H1 (cell line): ENCODE data around the gene FAU. TPM values are rescaled to one million over a fixed set of nuclear protein-coding genes. Genes with fewer than 3 reads are reported as not detected.

ENCODE experiments used
- CTCF ChIA-PET: fragments of 300-600 bp; sonication (Branson Sonifier 250); formaldehyde crosslinking; loops from one replicate; lab custom pipeline; 2021; ENCODE audit not compliant: partially characterized antibody; lab: Charles Lee
- POLR2A ChIA-PET: fragments of 300-600 bp; sonication (Branson Sonifier 250); formaldehyde crosslinking; loops from one replicate; lab custom pipeline; 2021; ENCODE audit warnings: inconsistent platforms; ENCODE audit not compliant: partially characterized antibody; lab: Charles Lee
- DNase-seq, 2 experiments: peaks; one replicate each; pipeline versions ENCODE4 v3.0.0 to v3.0.0-alpha.2; 2010 to 2022; ENCODE audit warnings: low spot score in 2 of 2, low read depth in 1 of 2, mixed read lengths in 1 of 2
- FAIRE-seq: peaks from 2 replicates; lab custom pipeline; 2011; peaks lifted over from hg19 to GRCh38; lab: Jason Lieb, UNC
- H2AFZ ChIP-seq: 2 replicates; pipeline ENCODE4 v1.8.1; 2012; ENCODE audit warnings: low read length, inconsistent platforms
- H2AK5ac ChIP-seq: 2 replicates; pipeline ENCODE4 v1.6.1; 2013; ENCODE audit warnings: low read depth, low read length
- H2BK120ac ChIP-seq: replicated peaks from 2 replicates; pipeline ENCODE3; 2013; ENCODE audit warnings: low read depth, low read length, inconsistent platforms
- H2BK12ac ChIP-seq: 2 replicates; pipeline ENCODE4 v1.6.1; 2013; ENCODE audit warnings: low read depth, low read length
- H2BK15ac ChIP-seq: 2 replicates; pipeline ENCODE4 v1.6.1; 2013; ENCODE audit warnings: low read length
- H2BK20ac ChIP-seq: 2 replicates; pipeline ENCODE4 v1.6.1; 2013; ENCODE audit warnings: low read length
- H2BK5ac ChIP-seq: 2 replicates; pipeline ENCODE4 v1.6.1; 2013; ENCODE audit warnings: low read depth, low read length
- H3K14ac ChIP-seq: 2 replicates; pipeline ENCODE4 v1.6.1; 2013; ENCODE audit warnings: inconsistent platforms; ENCODE audit not compliant: insufficient read length
- H3K18ac ChIP-seq: 2 replicates; pipeline ENCODE4 v1.6.1; 2013; ENCODE audit warnings: low read length; ENCODE audit errors: extremely low read depth
- H3K23ac ChIP-seq: 2 replicates; pipeline ENCODE4 v1.6.1; 2013; ENCODE audit warnings: inconsistent platforms; ENCODE audit not compliant: insufficient read length
- H3K23me2 ChIP-seq: 2 replicates; pipeline ENCODE4 v1.6.1; 2013; ENCODE audit warnings: low read depth, low read length
- H3K27ac ChIP-seq: 2 replicates; pipeline ENCODE4 v1.6.1; 2011; ENCODE audit warnings: low read depth, low read length, inconsistent platforms
- H3K27me3 ChIP-seq, 4 experiments: replicated peaks in 1 of 4; 1 replicate in 1 of 4; 2 replicates in 3 of 4; pipeline versions ENCODE4 v1.6.1 to v1.8.1; 2011 to 2013; ENCODE audit warnings: low read length in 3 of 4, mild to moderate bottlenecking in 3 of 4, inconsistent platforms in 2 of 4, mixed read lengths in 2 of 4, moderate library complexity in 1 of 4; ENCODE audit not compliant: control insufficient read depth in 3 of 4, insufficient read depth in 3 of 4; ENCODE audit errors: extremely low read depth in 1 of 4
- H3K36me3 ChIP-seq, 4 experiments: 2 replicates each; pipeline versions ENCODE4 v1.6.1 to v1.8.1; 2011 to 2013; ENCODE audit warnings: mild to moderate bottlenecking in 4 of 4, low read length in 3 of 4, moderate library complexity in 2 of 4, control low read depth in 1 of 4, inconsistent platforms in 1 of 4; ENCODE audit not compliant: insufficient read depth in 4 of 4, control insufficient read depth in 2 of 4
- H3K4ac ChIP-seq: replicated peaks from 2 replicates; pipeline ENCODE3; 2013; ENCODE audit warnings: low read length, low read depth, mixed read lengths, inconsistent platforms; ENCODE audit not compliant: insufficient read length
- H3K4me1 ChIP-seq, 4 experiments: replicated peaks in 1 of 4; 1 replicate in 1 of 4; 2 replicates in 3 of 4; pipeline versions ENCODE4 v1.6.1 to v1.8.1; 2011 to 2013; ENCODE audit warnings: low read length in 3 of 4, inconsistent platforms in 2 of 4, mixed read lengths in 1 of 4; ENCODE audit not compliant: insufficient read depth in 4 of 4, control insufficient read depth in 3 of 4
- H3K4me2 ChIP-seq, 2 experiments: 2 replicates each; pipeline versions ENCODE4 v1.6.1 to v1.8.1; 2011 to 2013; ENCODE audit warnings: low read depth in 2 of 2, low read length in 2 of 2, control low read depth in 1 of 2, inconsistent platforms in 1 of 2, mild to moderate bottlenecking in 1 of 2; ENCODE audit not compliant: insufficient read depth in 1 of 2
- H3K4me3 ChIP-seq, 4 experiments: fragments of 200-600, 300-600 bp in 1 of 4; sonication (generic), shearing (Covaris generic), sonication (Bioruptor Twin) in 1 of 4; 2 replicates each; pipeline versions ENCODE4 v1.5.1 to v1.8.1; 2011 to 2016; ENCODE audit warnings: low read length in 4 of 4, low read depth in 3 of 4, control low read depth in 2 of 4, inconsistent platforms in 2 of 4, mild to moderate bottlenecking in 2 of 4, mixed read lengths in 1 of 4, moderate library complexity in 1 of 4; ENCODE audit not compliant: insufficient read depth in 2 of 4; ENCODE audit errors: extremely low read depth in 1 of 4
- H3K56ac ChIP-seq: replicated peaks from 2 replicates; pipeline ENCODE3; 2013; ENCODE audit warnings: low read depth, mild to moderate bottlenecking, mixed read lengths, low read length, inconsistent platforms; ENCODE audit not compliant: insufficient read length
- H3K79me1 ChIP-seq: 2 replicates; pipeline ENCODE4 v1.6.1; 2013; ENCODE audit warnings: low read depth, low read length, control low read depth
- H3K79me2 ChIP-seq, 2 experiments: 2 replicates each; pipeline versions ENCODE4 v1.6.1 to v1.8.1; 2012 to 2013; ENCODE audit warnings: low read length in 2 of 2, mild to moderate bottlenecking in 2 of 2, inconsistent platforms in 1 of 2; ENCODE audit not compliant: insufficient read depth in 2 of 2, control insufficient read depth in 1 of 2
- H3K9ac ChIP-seq, 4 experiments: replicated peaks in 1 of 4; 1 replicate in 1 of 4; 2 replicates in 3 of 4; pipeline versions ENCODE4 v1.6.1 to v1.8.1; 2011 to 2013; ENCODE audit warnings: low read depth in 3 of 4, low read length in 3 of 4, control low read depth in 2 of 4, mild to moderate bottlenecking in 2 of 4, moderate library complexity in 2 of 4, inconsistent platforms in 1 of 4; ENCODE audit errors: extremely low read depth in 1 of 4
- H3K9me3 ChIP-seq, 2 experiments: 2 replicates each; pipeline versions ENCODE4 v1.6.1 to v1.8.1; 2012 to 2013; ENCODE audit warnings: mild to moderate bottlenecking in 2 of 2, moderate library complexity in 2 of 2, control low read depth in 1 of 2, inconsistent platforms in 1 of 2, low read depth in 1 of 2, low read length in 1 of 2, mixed read lengths in 1 of 2; ENCODE audit not compliant: insufficient read depth in 2 of 2
- H4K20me1 ChIP-seq, 2 experiments: replicated peaks in 1 of 2; 2 replicates each; pipeline versions ENCODE3 to v1.8.1; 2011 to 2013; ENCODE audit warnings: inconsistent platforms in 2 of 2, low read length in 2 of 2, mild to moderate bottlenecking in 1 of 2; ENCODE audit not compliant: insufficient read depth in 2 of 2, control insufficient read depth in 1 of 2
- H4K5ac ChIP-seq: 2 replicates; pipeline ENCODE4 v1.6.1; 2013; ENCODE audit warnings: low read length, low read depth, mixed read lengths, inconsistent platforms; ENCODE audit not compliant: insufficient read length
- H4K8ac ChIP-seq: 2 replicates; pipeline ENCODE4 v1.8.0; 2013; ENCODE audit warnings: mild to moderate bottlenecking, moderate library complexity, low read length, inconsistent platforms; ENCODE audit not compliant: insufficient read depth; ENCODE audit errors: extremely low read depth
- H4K91ac ChIP-seq: replicated peaks from 2 replicates; pipeline ENCODE3; 2013; ENCODE audit warnings: low read length, mixed read lengths, inconsistent platforms; ENCODE audit not compliant: insufficient read length
- ASH2L ChIP-seq: fragments of 200-600, 300-600 bp; sonication (generic); IDR thresholded peaks from one replicate; pipeline ENCODE4 v1.7.1; 2017; ENCODE audit warnings: low read length
- ATF2 ChIP-seq: IDR thresholded peaks from 2 replicates; pipeline ENCODE4 v1.6.1; 2012; ENCODE audit warnings: low read length, inconsistent platforms
- CEBPB ChIP-seq: IDR thresholded peaks from 2 replicates; pipeline ENCODE4 v1.6.1; 2012; ENCODE audit warnings: low read depth, low read length
- EZH2 ChIP-seq: fragments of 200-600 bp; sonication (generic); IDR thresholded peaks from 2 replicates; pipeline ENCODE4 v1.7.1; 2012; ENCODE audit warnings: low read depth, mild to moderate bottlenecking, moderate library complexity, low read length, inconsistent platforms; ENCODE audit not compliant: severe bottlenecking
- KDM5A ChIP-seq: fragments of 200-600 bp; IDR thresholded peaks from 2 replicates; pipeline ENCODE4 v1.7.1; 2012; ENCODE audit warnings: mild to moderate bottlenecking, low read length, inconsistent platforms, mixed read lengths
- POU5F1 ChIP-seq: IDR thresholded peaks from 2 replicates; pipeline ENCODE4 v1.6.1; 2011; ENCODE audit warnings: low read depth, mild to moderate bottlenecking, low read length, moderate library complexity
- SRF ChIP-seq: IDR thresholded peaks from 2 replicates; pipeline ENCODE4 v1.6.1; 2011; ENCODE audit warnings: mild to moderate bottlenecking, low read depth, low read length, moderate library complexity
- WGBS, 2 experiments: shearing (Covaris generic) in 1 of 2; methylation state at CpG; one replicate each; pipeline versions ENCODE4 v1.1.6 to v1.1.7; 2013 to 2015; ENCODE audit warnings: low lambda C conversion rate in 2 of 2, mixed read lengths in 2 of 2, inconsistent platforms in 1 of 2, low coverage in 1 of 2, missing lambda C conversion rate in 1 of 2; ENCODE audit not compliant: insufficient replicate concordance in 2 of 2, insufficient coverage in 1 of 2, insufficient read length in 1 of 2; ENCODE audit errors: extremely low coverage in 1 of 2, missing lambda C conversion rate in 1 of 2; 5-methylcytosine and 5-hydroxymethylcytosine counted together
- polyA plus RNA-seq, 7 experiments: library from polyadenylated mRNA; depleted of rRNA in 3 of 7; stranded (reverse) in 5 of 7; unstranded in 2 of 7; fragments of >200 nt in 5 of 7; fragments of 200-250 nt in 2 of 7; gene quantifications; 1 replicate in 5 of 7; 2 replicates in 1 of 7; 4 replicates in 1 of 7; pipeline versions ENCODE4 v1.2.1 to v1.2.3, GENCODE V29; 2011 to 2013; ENCODE audit warnings: missing spikeins in 2 of 7, mixed read lengths in 2 of 7
- total RNA-seq: library from RNA; stranded (reverse); fragmentation: NEBNext Ultra II Directional; extraction: Animal tissue kit (Norgen Biotek cat#: 25700); gene quantifications from 2 replicates; pipeline ENCODE4 v1.2.1, GENCODE V29; 2021

Gene FAU
- total and polyA plus RNA-seq, 2 of the 8 experiments (the other 6 are each of a cell fraction or from before 2014, with no cell fraction given): 826 to 896 TPM

GRCh38 chr11:65169164-65169641 lies 47.3 kb upstream of the FAU start:
- Histone ChIP-seq H2BK120ac (no peak overlapping the region), H3K79me2 (no peaks in the 10 kb centered on the region)
- FAIRE-seq: no peak

More at GRCh38 chr11:65169164-65169641, 47.3 kb upstream of the FAU start:
- Histone ChIP-seq H3K79me1 (no peaks in the 10 kb centered on the region), H2BK15ac (peak overlapping the region; percentile 81; the same call in 1 of the 2 replicates), H3K4me1 (peaks cover 0 to 6% (median 1%) of the 10 kb centered on the region in 4 experiments; a peak in 2 of 7 replicates), H4K8ac (no peak overlapping the region), H3K36me3 (no peaks in the 10 kb centered on the region), H3K23ac (no peak overlapping the region), H3K14ac (no peak overlapping the region), H2AFZ (peak overlapping the region; percentile 72; the same call in 1 of the 2 replicates), H3K4ac (no peak overlapping the region), H2BK20ac (no peak overlapping the region), H4K20me1 (no peaks in the 10 kb centered on the region), H3K9ac (no peak overlapping the region; a peak in 1 of 7 replicates), H2BK12ac (peak overlapping the region; percentile 18; the same call in 1 of the 2 replicates), H4K91ac (no peak overlapping the region), H3K27ac (no peak overlapping the region), H3K9me3 (no peaks in the 10 kb centered on the region), H2AK5ac (no peak overlapping the region), H4K5ac (no peak overlapping the region), H3K18ac (no peak overlapping the region), H3K4me3 (no peak overlapping the region), H3K56ac (no peak overlapping the region), H3K4me2 (no peak overlapping the region), H3K23me2 (no peaks in the 10 kb centered on the region; the same call in 1 of the 2 replicates), H2BK5ac (no peak overlapping the region), H3K27me3 (no peaks in the 10 kb centered on the region)
- 86% methylated on average over 11 of the region's 11 CpGs; no CpG with 5 or more reads in 1 of the 2 experiments for WGBS, 2 experiments
- ChIA-PET CTCF (interaction anchor here (1.1 to 1.5 kb wide), 4 partner anchors 11 to 147 kb away, joined by 3 read pairs; no protein-coding TSS in a partner anchor), POLR2A (interaction anchor here (0.6 to 2.1 kb wide), 7 partner anchors 12 to 431 kb away, joined by 3 to 24 read pairs (median 4); partner anchors contain the start of genes CAPN1, FAU, MRPL49 and SYVN1)
- TF ChIP-seq EZH2: no peak
- no peak for TF ChIP-seq KDM5A
- TF ChIP-seq ATF2: no peak
- no peak for TF ChIP-seq POU5F1
- no peak for TF ChIP-seq CEBPB
- TF ChIP-seq SRF: no peak
- no peak for TF ChIP-seq ASH2L
- no peak for DNase-seq
